LNCaP clone FGC (cell line): ENCODE results near the gene MIB1.

Experiments
- DNase-seq: peaks from one replicate; pipeline ENCODE4 v3.0.0-alpha.2; 2011; ENCODE audit warnings: low read depth
- H3K4me3 ChIP-seq: 2 replicates; pipeline ENCODE4 v1.5.1; 2011; ENCODE audit warnings: mild to moderate bottlenecking, low read depth, low read length, control low read depth
- TF ChIP-seq, protein P1 (sequence below): IDR thresholded peaks from 2 replicates; pipeline ENCODE4 v1.5.1; 2012; ENCODE audit warnings: mild to moderate bottlenecking; ENCODE audit not compliant: control insufficient read depth, insufficient read depth; ENCODE audit errors: extremely low read depth

Gene MIB1

DNA sequence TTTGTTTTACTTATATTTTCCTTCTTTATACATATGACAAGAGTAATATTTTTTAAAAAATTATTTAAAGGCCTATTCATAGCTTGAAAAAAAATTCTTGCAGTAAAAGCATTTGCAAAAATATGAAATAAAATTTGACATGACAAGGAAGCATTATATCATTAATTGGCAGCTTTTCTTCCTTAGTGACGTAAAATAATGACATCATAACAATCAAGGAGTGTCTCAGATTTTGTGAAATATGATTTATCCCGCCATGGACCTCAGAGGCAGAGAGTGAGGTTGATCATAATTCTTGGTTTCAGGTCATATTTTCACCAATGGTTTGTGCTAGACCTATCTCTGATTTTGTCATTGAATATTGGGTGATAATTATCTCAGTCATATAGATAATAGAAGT lies 176.0 kb downstream of the MIB1 start:
- DNase-seq, result no peak
- H3K4me3 ChIP-seq, result no peak overlapping the region
- TF ChIP-seq, protein P1, sequence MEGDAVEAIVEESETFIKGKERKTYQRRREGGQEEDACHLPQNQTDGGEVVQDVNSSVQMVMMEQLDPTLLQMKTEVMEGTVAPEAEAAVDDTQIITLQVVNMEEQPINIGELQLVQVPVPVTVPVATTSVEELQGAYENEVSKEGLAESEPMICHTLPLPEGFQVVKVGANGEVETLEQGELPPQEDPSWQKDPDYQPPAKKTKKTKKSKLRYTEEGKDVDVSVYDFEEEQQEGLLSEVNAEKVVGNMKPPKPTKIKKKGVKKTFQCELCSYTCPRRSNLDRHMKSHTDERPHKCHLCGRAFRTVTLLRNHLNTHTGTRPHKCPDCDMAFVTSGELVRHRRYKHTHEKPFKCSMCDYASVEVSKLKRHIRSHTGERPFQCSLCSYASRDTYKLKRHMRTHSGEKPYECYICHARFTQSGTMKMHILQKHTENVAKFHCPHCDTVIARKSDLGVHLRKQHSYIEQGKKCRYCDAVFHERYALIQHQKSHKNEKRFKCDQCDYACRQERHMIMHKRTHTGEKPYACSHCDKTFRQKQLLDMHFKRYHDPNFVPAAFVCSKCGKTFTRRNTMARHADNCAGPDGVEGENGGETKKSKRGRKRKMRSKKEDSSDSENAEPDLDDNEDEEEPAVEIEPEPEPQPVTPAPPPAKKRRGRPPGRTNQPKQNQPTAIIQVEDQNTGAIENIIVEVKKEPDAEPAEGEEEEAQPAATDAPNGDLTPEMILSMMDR, result no peak

DNA sequence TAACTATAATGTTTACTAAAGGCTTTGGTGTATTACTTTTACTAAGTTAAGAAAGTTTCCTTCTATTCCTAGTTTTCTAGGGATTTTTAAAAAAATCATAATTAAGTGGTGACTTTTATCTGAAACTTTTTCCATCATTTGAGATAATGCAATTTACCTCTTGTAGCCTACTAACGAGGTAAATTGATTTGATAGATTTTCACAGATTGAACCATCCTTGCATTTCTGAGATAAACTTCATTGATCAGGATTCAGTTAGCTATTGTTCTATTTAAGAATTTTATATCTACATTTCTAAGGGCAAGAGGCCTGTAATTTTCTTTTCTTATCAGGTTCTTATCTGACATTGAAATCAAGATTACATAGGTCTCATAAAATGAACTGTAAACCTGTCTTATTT lies 178.1 kb downstream of the MIB1 start:
- TF ChIP-seq, protein P1, result no peak
- no peak for DNase-seq
- no peak overlapping the region for H3K4me3 ChIP-seq
